Activated CD8-positive, alpha-beta memory T cell treated with anti-CD3 and anti-CD28 coated beads for 24 hours (primary cell): Measurements from ENCODE around the gene EZH2.

Experiments used
- DNase-seq: peaks from one replicate; pipeline ENCODE4 v3.0.0-alpha.2; 2020

EZH2 gene

GRCh38 chr7:148761499-148762278 is 122.4 kb downstream of the EZH2 start:
- no peak for DNase-seq
